ENCODE data around the gene NCK1. TPM values are rescaled to one million over a fixed set of nuclear protein-coding genes. Genes with fewer than 3 reads are reported as not detected.
"Not testable (repeated sequence)": the region's sequence is repeated elsewhere in the genome, so short reads cannot be mapped to it uniquely, and the experiment has no call there.

Gene NCK1
- total RNA-seq, 1 donor from 2014 or later = 46.2 TPM

- intact Hi-C loops (cut with micrococcal nuclease) = no loop called here
Observed at GRCh38 chr3:136939489-136939888, 77.5 kb downstream of the NCK1 start.

- intact Hi-C loops (cut with micrococcal nuclease) = no loop called here
Observed at GRCh38 chr3:136942803-136943202, 80.8 kb downstream of the NCK1 start.

- intact Hi-C loops (cut with micrococcal nuclease) = no loop called here
Observed at GRCh38 chr3:136943436-136943835, 81.4 kb downstream of the NCK1 start.

- intact Hi-C loops (cut with micrococcal nuclease) = no loop called here
Observed at GRCh38 chr3:136946978-136947377, 85.0 kb downstream of the NCK1 start.

GRCh38 chr3:136947477-136947876, 85.5 kb downstream of the NCK1 start:
- intact Hi-C loops (cut with micrococcal nuclease) = no loop called here

GRCh38 chr3:136949146-136949545, 87.1 kb downstream of the NCK1 start:
- intact Hi-C loops (cut with micrococcal nuclease) = loop anchor here (2.0 kb wide), 1 partner anchor 16 kb away; no protein-coding TSS in a partner anchor

GRCh38 chr3:136949708-136950107, 87.7 kb downstream of the NCK1 start:
- intact Hi-C loops (cut with micrococcal nuclease) = loop anchor here (2.0 kb wide), 1 partner anchor 17 kb away; no protein-coding TSS in a partner anchor

- intact Hi-C loops (cut with micrococcal nuclease) = no loop called here
Observed at GRCh38 chr3:136950623-136951022, 88.6 kb downstream of the NCK1 start.

GRCh38 chr3:136952292-136952691, 90.3 kb downstream of the NCK1 start:
- intact Hi-C loops (cut with micrococcal nuclease) = no loop called here

GRCh38 chr3:136954251-136954650, 92.2 kb downstream of the NCK1 start:
- intact Hi-C loops (cut with micrococcal nuclease) = no loop called here

- intact Hi-C loops (cut with micrococcal nuclease) = no loop called here
Observed at GRCh38 chr3:136954980-136955780, 93.2 kb downstream of the NCK1 start.

GRCh38 chr3:136955813-136956212, 93.8 kb downstream of the NCK1 start:
- intact Hi-C loops (cut with micrococcal nuclease) = no loop called here

GRCh38 chr3:136956971-136957370, 95.0 kb downstream of the NCK1 start:
- intact Hi-C loops (cut with micrococcal nuclease) = no loop called here

GRCh38 chr3:136957751-136958288, 95.8 kb downstream of the NCK1 start, which contains the start of gene IL20RB:
Gene IL20RB, plus strand, starts transcription at chr3:136957983. Its CDS starts 131 bp downstream, at chr3:136958114.
- intact Hi-C loops (cut with micrococcal nuclease) = no loop called here

- intact Hi-C loops (cut with micrococcal nuclease) = no loop called here
Observed at GRCh38 chr3:136958939-136959338, 96.9 kb downstream of the NCK1 start.

GRCh38 chr3:136959599-136959998, 97.6 kb downstream of the NCK1 start:
- intact Hi-C loops (cut with micrococcal nuclease) = no loop called here

- intact Hi-C loops (cut with micrococcal nuclease) = no loop called here
Observed at GRCh38 chr3:136960838-136961836, 99.1 kb downstream of the NCK1 start.

GRCh38 chr3:136962927-136963326, 100.9 kb downstream of the NCK1 start:
- intact Hi-C loops (cut with micrococcal nuclease) = no loop called here

GRCh38 chr3:136969539-136969938, 107.5 kb downstream of the NCK1 start:
- intact Hi-C loops (cut with micrococcal nuclease) = not testable (repeated sequence)

GRCh38 chr3:136973352-136973751, 111.3 kb downstream of the NCK1 start:
- intact Hi-C loops (cut with micrococcal nuclease) = no loop called here

- intact Hi-C loops (cut with micrococcal nuclease) = no loop called here
Observed at GRCh38 chr3:136974670-136975069, 112.7 kb downstream of the NCK1 start.

GRCh38 chr3:136979204-136979603, 117.2 kb downstream of the NCK1 start:
- intact Hi-C loops (cut with micrococcal nuclease) = no loop called here

Data from T-helper 1 cell treated with Interleukin-12 subunit alpha and Interleukin-12 subunit beta and Interleukin-4 antibody, amounts not matched to agents 30 ng/mL and 1 ng/mL, for 36 hours (primary cell).